IMR-90 (cell line): ENCODE measurements around the gene DESI2. TPM values are rescaled to one million over a fixed set of nuclear protein-coding genes. Genes with fewer than 3 reads are reported as not detected.

Source experiments
- ATAC-seq: fragments of 200-7000 bp; cut with Tn5 transposase; 2 replicates; pipeline ENCODE4 v1.9.1; 2020; ENCODE audit warnings: low read depth, mild to moderate bottlenecking, moderate library complexity
- BruUV-seq: library from RNA; stranded (reverse); fragments of 400-500 nt; replicated peaks from 2 replicates; lab custom pipeline; 2021; lab: Mats Ljungman, UMichigan
- CTCF ChIA-PET: fragments of 300-600 bp; formaldehyde crosslinking; extraction: SDS; loops from one replicate; lab custom pipeline; 2021; ENCODE audit warnings: antibody characterized with exemption; lab: Yijun Ruan, JAX
- POLR2A ChIA-PET: fragments of 300-600 bp; sonication (Branson Sonifier 250); formaldehyde crosslinking; loops from one replicate; lab custom pipeline; 2022; ENCODE audit warnings: antibody characterized with exemption; ENCODE audit not compliant: unreplicated experiment; lab: Charles Lee
- DNase-seq: peaks from one replicate; pipeline ENCODE4 v3.0.0; 2013
- H2AFZ ChIP-seq: replicated peaks from 2 replicates; pipeline ENCODE3; 2013; ENCODE audit warnings: low read length, mild to moderate bottlenecking; ENCODE audit not compliant: poor library complexity
- H2AK5ac ChIP-seq: 2 replicates; pipeline ENCODE4 v1.6.1; 2013; ENCODE audit warnings: low read depth, low read length, inconsistent platforms
- H2AK9ac ChIP-seq: replicated peaks from 2 replicates; pipeline ENCODE3; 2013; ENCODE audit warnings: mild to moderate bottlenecking, low read depth, low read length, moderate library complexity; ENCODE audit not compliant: poor library complexity
- H2BK120ac ChIP-seq: 2 replicates; pipeline ENCODE4 v1.6.1; 2013; ENCODE audit warnings: low read depth, low read length, inconsistent platforms
- H2BK15ac ChIP-seq: 3 replicates; pipeline ENCODE4 v1.6.1; 2013; ENCODE audit warnings: low read depth, low read length, inconsistent platforms
- H2BK20ac ChIP-seq: 2 replicates; pipeline ENCODE4 v1.6.1; 2013; ENCODE audit warnings: low read depth, mild to moderate bottlenecking, inconsistent platforms, low read length, moderate library complexity
- H2BK5ac ChIP-seq: 2 replicates; pipeline ENCODE4 v1.6.1; 2013; ENCODE audit warnings: mild to moderate bottlenecking, low read depth, low read length, inconsistent platforms; ENCODE audit not compliant: poor library complexity, severe bottlenecking
- H3K14ac ChIP-seq: replicated peaks from 2 replicates; pipeline ENCODE4 v1.6.1; 2013; ENCODE audit warnings: low read depth, low read length, inconsistent platforms
- H3K18ac ChIP-seq: 2 replicates; pipeline ENCODE4 v1.6.1; 2013; ENCODE audit warnings: low read depth, low read length, control low read depth
- H3K23ac ChIP-seq: 2 replicates; pipeline ENCODE4 v1.6.1; 2013; ENCODE audit warnings: low read depth, low read length, inconsistent platforms
- H3K27ac ChIP-seq: 2 replicates; pipeline ENCODE4 v1.5.1; 2013; ENCODE audit warnings: mild to moderate bottlenecking, control low read depth, low read length; ENCODE audit not compliant: insufficient read depth
- H3K27me3 ChIP-seq: 2 replicates; pipeline ENCODE4 v1.6.1; 2013; ENCODE audit warnings: low read length; ENCODE audit not compliant: control insufficient read depth, insufficient read depth
- H3K36me3 ChIP-seq: 2 replicates; pipeline ENCODE4 v1.6.1; 2013; ENCODE audit warnings: low read length, mixed read lengths; ENCODE audit not compliant: control insufficient read depth, insufficient read depth
- H3K4ac ChIP-seq: 2 replicates; pipeline ENCODE4 v1.6.1; 2013; ENCODE audit warnings: low read depth, low read length, inconsistent platforms
- H3K4me1 ChIP-seq: 2 replicates; pipeline ENCODE4 v1.6.1; 2013; ENCODE audit warnings: low read length, mixed read lengths; ENCODE audit not compliant: control insufficient read depth, insufficient read depth
- H3K4me2 ChIP-seq: 2 replicates; pipeline ENCODE4 v1.6.1; 2013; ENCODE audit warnings: low read depth, mild to moderate bottlenecking, control low read depth, low read length, moderate library complexity
- H3K4me3 ChIP-seq: 2 replicates; pipeline ENCODE4 v1.5.1; 2013; ENCODE audit warnings: low read depth, mild to moderate bottlenecking, control low read depth, low read length, moderate library complexity; ENCODE audit not compliant: insufficient read depth
- H3K56ac ChIP-seq: 2 replicates; pipeline ENCODE4 v1.6.1; 2013; ENCODE audit warnings: low read length, inconsistent platforms; ENCODE audit not compliant: insufficient read depth; ENCODE audit errors: extremely low read depth
- H3K79me1 ChIP-seq, 2 experiments: 2 replicates each; pipeline ENCODE4 v1.6.1; 2013; ENCODE audit warnings: low read length in 2 of 2, inconsistent platforms in 1 of 2, low read depth in 1 of 2
- H3K9ac ChIP-seq: 2 replicates; pipeline ENCODE4 v1.6.1; 2013; ENCODE audit warnings: low read depth, low read length, control low read depth
- H3K9me1 ChIP-seq: 2 replicates; pipeline ENCODE4 v1.6.1; 2013; ENCODE audit warnings: low read length, inconsistent platforms; ENCODE audit not compliant: insufficient read depth
- H3K9me3 ChIP-seq: 2 replicates; pipeline ENCODE4 v1.6.1; 2013; ENCODE audit warnings: low read length; ENCODE audit not compliant: control insufficient read depth, insufficient read depth
- H4K20me1 ChIP-seq: 2 replicates; pipeline ENCODE4 v1.6.1; 2013; ENCODE audit warnings: low read length, inconsistent platforms; ENCODE audit not compliant: insufficient read depth
- H4K5ac ChIP-seq: 2 replicates; pipeline ENCODE4 v1.6.1; 2013; ENCODE audit warnings: mild to moderate bottlenecking, low read depth, low read length, control low read depth
- H4K8ac ChIP-seq, 2 experiments: 2 replicates each; pipeline ENCODE4 v1.6.1; 2013; ENCODE audit warnings: low read depth in 2 of 2, low read length in 2 of 2, control low read depth in 1 of 2, inconsistent platforms in 1 of 2
- H4K91ac ChIP-seq: 2 replicates; pipeline ENCODE4 v1.6.1; 2013; ENCODE audit warnings: low read depth, low read length, inconsistent platforms; ENCODE audit not compliant: insufficient read depth
- BHLHE40 ChIP-seq: fragments of 150-350 bp; IDR thresholded peaks from 2 replicates; pipeline ENCODE4 v1.6.1; 2016; ENCODE audit warnings: mild to moderate bottlenecking, low read depth, low read length
- CEBPB ChIP-seq: IDR thresholded peaks from 2 replicates; pipeline ENCODE4 v1.6.1; 2012; ENCODE audit warnings: low read depth, low read length, improper control_type of control experiment
- CHD1 ChIP-seq: IDR thresholded peaks from 2 replicates; pipeline ENCODE4 v1.6.1; 2012; ENCODE audit warnings: low read depth, low read length, improper control_type of control experiment
- FOS ChIP-seq: fragments of 150-350 bp; IDR thresholded peaks from 2 replicates; pipeline ENCODE4 v1.6.1; 2016; ENCODE audit warnings: low read depth, low read length
- MAFK ChIP-seq: IDR thresholded peaks from 2 replicates; pipeline ENCODE4 v1.6.1; 2012; ENCODE audit warnings: low read depth, low read length, improper control_type of control experiment
- MAZ ChIP-seq: IDR thresholded peaks from 2 replicates; pipeline ENCODE4 v1.6.1; 2012; ENCODE audit warnings: low read depth, mild to moderate bottlenecking, low read length, improper control_type of control experiment, moderate library complexity, borderline replicate concordance
- MXI1 ChIP-seq: IDR thresholded peaks from 2 replicates; pipeline ENCODE4 v1.6.1; 2012; ENCODE audit warnings: low read depth, mild to moderate bottlenecking, low read length, moderate library complexity, borderline replicate concordance
- NFE2L2 ChIP-seq: fragments of 150-350 bp; IDR thresholded peaks from 2 replicates; pipeline ENCODE4 v1.6.1; 2016; ENCODE audit warnings: low read depth, mild to moderate bottlenecking, low read length
- POLR2A ChIP-seq: IDR thresholded peaks from 2 replicates; pipeline ENCODE4 v1.6.1; 2012; ENCODE audit warnings: mild to moderate bottlenecking, low read depth, low read length
- RAD21 ChIP-seq: IDR thresholded peaks from 2 replicates; pipeline ENCODE4 v1.6.1; 2012; ENCODE audit warnings: low read length, improper control_type of control experiment
- RCOR1 ChIP-seq: IDR thresholded peaks from 2 replicates; pipeline ENCODE4 v1.6.1; 2012; ENCODE audit warnings: mild to moderate bottlenecking, low read length, improper control_type of control experiment; ENCODE audit not compliant: insufficient replicate concordance
- RFX5 ChIP-seq: IDR thresholded peaks from 2 replicates; pipeline ENCODE4 v1.8.0; 2012; ENCODE audit warnings: low read depth, mild to moderate bottlenecking, low read length, moderate library complexity
- SMC3 ChIP-seq: fragments of 150-350 bp; IDR thresholded peaks from 2 replicates; pipeline ENCODE4 v1.6.1; 2016; ENCODE audit warnings: low read depth, mild to moderate bottlenecking, antibody characterized with exemption, low read length, moderate library complexity
- WGBS, 2 experiments: methylation state at CpG; one replicate each; pipeline versions ENCODE4 v1.1.5 to v1.1.7; 2013; ENCODE audit warnings: missing lambda C conversion rate in 2 of 2; ENCODE audit not compliant: insufficient read length in 1 of 2; ENCODE audit errors: extremely low coverage in 2 of 2; 5-methylcytosine and 5-hydroxymethylcytosine counted together
- dilution Hi-C: fragments of 300-500 bp; cut with HindIII; formaldehyde crosslinking; loops from one replicate; pipeline ENCODE4 v1.14.3; 2018; ENCODE audit warnings: low sequenced_read_pairs; ENCODE audit not compliant: unreplicated experiment
- in situ Hi-C: fragments of 300-500 bp; cut with MboI; formaldehyde crosslinking; loops from 3 replicates; pipeline ENCODE4 v1.14.3; 2019; ENCODE audit warnings: low sequenced_read_pairs, inconsistent platforms, mixed read lengths
- intact Hi-C: fragments of 100-400 bp; cut with micrococcal nuclease; formaldehyde crosslinking; loops from 2 replicates; pipeline ENCODE4 v1.10.0; 2022
- polyA plus RNA-seq, 3 experiments: library from polyadenylated mRNA; depleted of rRNA; stranded (reverse); fragments of >200 nt; gene quantifications; 2 replicates each; pipeline ENCODE4 v1.2.3, GENCODE V29; 2012; ENCODE audit warnings: low replicate concordance in 1 of 3
- total RNA-seq: library from RNA; depleted of rRNA; stranded (reverse); fragments of >200 nt; gene quantifications from 2 replicates; pipeline ENCODE4 v1.2.3, GENCODE V29; 2012
- TF ChIP-seq, protein P1 (sequence below): conservative IDR thresholded peaks from 2 replicates; pipeline ENCODE4 v1.5.1; 2012; ENCODE audit warnings: mild to moderate bottlenecking, low read depth, low read length, improper control_type of control experiment
- TF ChIP-seq, protein P2 (sequence below): fragments of 150-350 bp; IDR thresholded peaks from 2 replicates; pipeline ENCODE4 v1.6.1; 2017; ENCODE audit warnings: mild to moderate bottlenecking, antibody characterized with exemption, low read length, low read depth
- TF ChIP-seq, protein P3 (sequence below): fragments of 150-350 bp; IDR thresholded peaks from 2 replicates; pipeline ENCODE4 v1.6.1; 2016; ENCODE audit warnings: low read depth, mild to moderate bottlenecking, low read length, moderate library complexity, borderline replicate concordance

Gene DESI2
- total and polyA plus RNA-seq, 2 of the 4 experiments (the other 2 are of a cell fraction) = 19.0 to 43.6 TPM

DNA sequence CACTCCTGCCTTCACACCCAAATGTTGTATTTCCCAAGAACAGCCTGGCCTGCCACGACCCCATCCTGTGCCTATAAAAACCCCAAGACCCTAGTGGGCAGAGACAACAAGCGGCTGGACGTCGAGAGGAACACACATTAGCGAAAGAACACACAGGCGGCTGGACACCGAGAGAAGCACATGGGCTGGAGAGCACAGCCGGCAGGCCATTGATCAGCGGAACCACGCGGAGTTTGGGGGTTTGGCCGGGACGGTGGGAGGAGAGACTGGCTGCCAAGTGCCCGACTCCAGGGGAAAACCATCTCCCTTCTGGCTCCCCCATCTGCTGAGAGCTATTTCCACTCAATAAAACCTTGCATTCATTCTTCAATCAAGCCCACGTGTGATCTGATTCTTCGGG, 10.4 kb upstream of the DESI2 start:
- ATAC-seq = no peak
- H3K9me1 ChIP-seq = no peaks in the 10 kb centered on the region
- H3K9ac ChIP-seq = no peak overlapping the region
- H4K91ac ChIP-seq = no peak overlapping the region
- POLR2A ChIA-PET = no interaction called here
- no peak overlapping the region for H2BK5ac ChIP-seq
- in situ Hi-C loops = no loop called here
- no peak overlapping the region for H2AFZ ChIP-seq
- no peak overlapping the region for H4K5ac ChIP-seq
- H3K27ac ChIP-seq = no peak overlapping the region
- H3K4me1 ChIP-seq = no peaks in the 10 kb centered on the region
- peaks cover 2% of the 10 kb centered on the region for H3K9me3 ChIP-seq
- H3K56ac ChIP-seq = no peak overlapping the region
- no peak overlapping the region for H3K4me2 ChIP-seq
- intact Hi-C loops = no loop called here
- CTCF ChIA-PET = no interaction called here
- no peaks in the 10 kb centered on the region for H3K79me1 ChIP-seq
- no peak overlapping the region for H2BK20ac ChIP-seq
- no peak overlapping the region for H3K14ac ChIP-seq
- no peak overlapping the region for H2AK5ac ChIP-seq
- dilution Hi-C loops = no loop called here
- no peaks in the 10 kb centered on the region for H4K20me1 ChIP-seq
- H3K18ac ChIP-seq = no peak overlapping the region
- no TSS peak for BruUV-seq
- H3K27me3 ChIP-seq = peaks cover 16% of the 10 kb centered on the region
- H3K4ac ChIP-seq = no peak overlapping the region
- 86% methylated on average over 7 of the region's 16 CpGs; no CpG with 5 or more reads in 1 of the 2 experiments for WGBS, 2 experiments
- DNase-seq = no peak
- TF ChIP-seq RAD21 = no peak
- TF ChIP-seq NFE2L2 = no peak
- no peak for TF ChIP-seq SMC3
- no peak for TF ChIP-seq RCOR1
- no peak for TF ChIP-seq MXI1
- TF ChIP-seq FOS = no peak
- TF ChIP-seq, protein P1, sequence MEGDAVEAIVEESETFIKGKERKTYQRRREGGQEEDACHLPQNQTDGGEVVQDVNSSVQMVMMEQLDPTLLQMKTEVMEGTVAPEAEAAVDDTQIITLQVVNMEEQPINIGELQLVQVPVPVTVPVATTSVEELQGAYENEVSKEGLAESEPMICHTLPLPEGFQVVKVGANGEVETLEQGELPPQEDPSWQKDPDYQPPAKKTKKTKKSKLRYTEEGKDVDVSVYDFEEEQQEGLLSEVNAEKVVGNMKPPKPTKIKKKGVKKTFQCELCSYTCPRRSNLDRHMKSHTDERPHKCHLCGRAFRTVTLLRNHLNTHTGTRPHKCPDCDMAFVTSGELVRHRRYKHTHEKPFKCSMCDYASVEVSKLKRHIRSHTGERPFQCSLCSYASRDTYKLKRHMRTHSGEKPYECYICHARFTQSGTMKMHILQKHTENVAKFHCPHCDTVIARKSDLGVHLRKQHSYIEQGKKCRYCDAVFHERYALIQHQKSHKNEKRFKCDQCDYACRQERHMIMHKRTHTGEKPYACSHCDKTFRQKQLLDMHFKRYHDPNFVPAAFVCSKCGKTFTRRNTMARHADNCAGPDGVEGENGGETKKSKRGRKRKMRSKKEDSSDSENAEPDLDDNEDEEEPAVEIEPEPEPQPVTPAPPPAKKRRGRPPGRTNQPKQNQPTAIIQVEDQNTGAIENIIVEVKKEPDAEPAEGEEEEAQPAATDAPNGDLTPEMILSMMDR = no peak
- TF ChIP-seq POLR2A = no peak
- TF ChIP-seq MAZ = no peak
- no peak for TF ChIP-seq CEBPB
- TF ChIP-seq BHLHE40 = no peak
- no peak for TF ChIP-seq MAFK
- no peak for TF ChIP-seq RFX5
- TF ChIP-seq, protein P2, sequence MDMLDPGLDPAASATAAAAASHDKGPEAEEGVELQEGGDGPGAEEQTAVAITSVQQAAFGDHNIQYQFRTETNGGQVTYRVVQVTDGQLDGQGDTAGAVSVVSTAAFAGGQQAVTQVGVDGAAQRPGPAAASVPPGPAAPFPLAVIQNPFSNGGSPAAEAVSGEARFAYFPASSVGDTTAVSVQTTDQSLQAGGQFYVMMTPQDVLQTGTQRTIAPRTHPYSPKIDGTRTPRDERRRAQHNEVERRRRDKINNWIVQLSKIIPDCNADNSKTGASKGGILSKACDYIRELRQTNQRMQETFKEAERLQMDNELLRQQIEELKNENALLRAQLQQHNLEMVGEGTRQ = no peak
- TF ChIP-seq, protein P3, sequence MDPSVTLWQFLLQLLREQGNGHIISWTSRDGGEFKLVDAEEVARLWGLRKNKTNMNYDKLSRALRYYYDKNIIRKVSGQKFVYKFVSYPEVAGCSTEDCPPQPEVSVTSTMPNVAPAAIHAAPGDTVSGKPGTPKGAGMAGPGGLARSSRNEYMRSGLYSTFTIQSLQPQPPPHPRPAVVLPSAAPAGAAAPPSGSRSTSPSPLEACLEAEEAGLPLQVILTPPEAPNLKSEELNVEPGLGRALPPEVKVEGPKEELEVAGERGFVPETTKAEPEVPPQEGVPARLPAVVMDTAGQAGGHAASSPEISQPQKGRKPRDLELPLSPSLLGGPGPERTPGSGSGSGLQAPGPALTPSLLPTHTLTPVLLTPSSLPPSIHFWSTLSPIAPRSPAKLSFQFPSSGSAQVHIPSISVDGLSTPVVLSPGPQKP = no peak
- no peak for TF ChIP-seq CHD1
- no peak overlapping the region for H3K23ac ChIP-seq
- H2BK15ac ChIP-seq = no peak overlapping the region
- no peak overlapping the region for H2AK9ac ChIP-seq
- no peak overlapping the region for H3K4me3 ChIP-seq
- H2BK120ac ChIP-seq = no peak overlapping the region
- H4K8ac ChIP-seq = no peak overlapping the region
- H3K36me3 ChIP-seq = no peaks in the 10 kb centered on the region
